Thymus (tissue), 14 donors: ENCODE data around the gene RAP1A. TPM values are rescaled to one million over a fixed set of nuclear protein-coding genes. Genes with fewer than 3 reads are reported as not detected.

Experiments used
- DNase-seq, 9 donors: peaks; one replicate each; pipeline ENCODE4 v3.0.0-alpha.2; 2013; ENCODE audit warnings: low spot score in 9 of 9, low read depth in 6 of 9, missing footprints in 1 of 9
- H3K27ac ChIP-seq, 2 donors: one replicate each; pipeline ENCODE4 v1.5.1; 2013; ENCODE audit warnings: control low read depth in 1 of 2, low read depth in 1 of 2, low read length in 1 of 2, mild to moderate bottlenecking in 1 of 2, moderate library complexity in 1 of 2
- H3K27me3 ChIP-seq, 2 donors: one replicate each; pipeline ENCODE4 v1.5.1; 2013; ENCODE audit warnings: low read length in 1 of 2; ENCODE audit not compliant: control insufficient read depth in 2 of 2, insufficient read depth in 1 of 2
- H3K36me3 ChIP-seq, 2 donors: one replicate each; pipeline ENCODE4 v1.5.1; 2013; ENCODE audit warnings: low read length in 1 of 2, mild to moderate bottlenecking in 1 of 2, moderate library complexity in 1 of 2; ENCODE audit not compliant: control insufficient read depth in 2 of 2, insufficient read depth in 2 of 2
- H3K4me1 ChIP-seq, 2 donors: one replicate each; pipeline ENCODE4 v1.5.1; 2013; ENCODE audit warnings: low read length in 2 of 2; ENCODE audit not compliant: control insufficient read depth in 2 of 2, insufficient read depth in 2 of 2
- H3K4me3 ChIP-seq, 2 donors: one replicate each; pipeline ENCODE4 v1.5.1; 2013; ENCODE audit warnings: low read length in 2 of 2, control low read depth in 1 of 2, mild to moderate bottlenecking in 1 of 2
- H3K9me3 ChIP-seq, 2 donors: one replicate each; pipeline ENCODE4 v1.5.1; 2013; ENCODE audit warnings: low read length in 1 of 2, mild to moderate bottlenecking in 1 of 2; ENCODE audit not compliant: control insufficient read depth in 2 of 2, insufficient read depth in 1 of 2
- WGBS: extraction: QIAGEN DNeasy Blood & Tissue Kit; methylation state at CpG from one replicate; pipeline ENCODE4 v1.1.7; 2013; 5-methylcytosine and 5-hydroxymethylcytosine counted together
- long read RNA-seq, 10 donors: transcript quantifications; one replicate each; lab custom pipeline, GENCODE V29; 2026
- polyA plus RNA-seq: library from polyadenylated mRNA; stranded (reverse); fragments of 200-250 nt; gene quantifications from one replicate; pipeline ENCODE4 v1.2.3, GENCODE V29; 2013
- total RNA-seq: library from RNA; stranded (reverse); fragments of 120-200 nt; gene quantifications from one replicate; pipeline ENCODE4 v1.2.4, GENCODE V29; 2013
- donor health status: healthy.

RAP1A gene
- total RNA-seq = 29.6 TPM
- 123 TPM for polyA plus RNA-seq
- long read RNA-seq, donor 1, full-length matches to known transcripts = 7 of 7 reads
- long read RNA-seq, donor 1, partial matches to known transcripts = 0 of 7 reads
- long read RNA-seq, donor 1, other reads (novel, unspliced or antisense) = 0 of 7 reads
- long read RNA-seq, donor 2, full-length matches to known transcripts = 53 of 127 reads
- long read RNA-seq, donor 2, partial matches to known transcripts = 74 of 127 reads
- long read RNA-seq, donor 2, other reads (novel, unspliced or antisense) = 0 of 127 reads
- long read RNA-seq, donor 3, full-length matches to known transcripts = 56 of 91 reads
- long read RNA-seq, donor 3, partial matches to known transcripts = 35 of 91 reads
- long read RNA-seq, donor 3, other reads (novel, unspliced or antisense) = 0 of 91 reads
- long read RNA-seq, donor 4, full-length matches to known transcripts = 17 of 29 reads
- long read RNA-seq, donor 4, partial matches to known transcripts = 12 of 29 reads
- long read RNA-seq, donor 4, other reads (novel, unspliced or antisense) = 0 of 29 reads
- long read RNA-seq, donor 5, full-length matches to known transcripts = 53 of 95 reads
- long read RNA-seq, donor 5, partial matches to known transcripts = 37 of 95 reads
- long read RNA-seq, donor 5, other reads (novel, unspliced or antisense) = 5 of 95 reads
- long read RNA-seq, donor 6, full-length matches to known transcripts = 29 of 80 reads
- long read RNA-seq, donor 6, partial matches to known transcripts = 51 of 80 reads
- long read RNA-seq, donor 6, other reads (novel, unspliced or antisense) = 0 of 80 reads
- long read RNA-seq, donor 7, full-length matches to known transcripts = 63 of 86 reads
- long read RNA-seq, donor 7, partial matches to known transcripts = 23 of 86 reads
- long read RNA-seq, donor 7, other reads (novel, unspliced or antisense) = 0 of 86 reads
- long read RNA-seq, donor 8, full-length matches to known transcripts = 13 of 18 reads
- long read RNA-seq, donor 8, partial matches to known transcripts = 5 of 18 reads
- long read RNA-seq, donor 8, other reads (novel, unspliced or antisense) = 0 of 18 reads
- long read RNA-seq, donor 9, full-length matches to known transcripts = 29 of 45 reads
- long read RNA-seq, donor 9, partial matches to known transcripts = 16 of 45 reads
- long read RNA-seq, donor 9, other reads (novel, unspliced or antisense) = 0 of 45 reads
- long read RNA-seq, donor 10, full-length matches to known transcripts = 40 of 60 reads
- long read RNA-seq, donor 10, partial matches to known transcripts = 20 of 60 reads
- long read RNA-seq, donor 10, other reads (novel, unspliced or antisense) = 0 of 60 reads

GRCh38 chr1:111619635-111620440, at the start of gene RAP1A:
RAP1A (plus strand) TSS chr1:111619789; CDS start chr1:111691361, 71,572 bp downstream.
- Histone ChIP-seq H3K27ac (peak within 1 kb of the TSS; percentile 73 to 91), H3K4me3 (peak within 1 kb of the TSS; percentile 66 to 90), H3K27me3 (no peaks in the 10 kb centered on the region), H3K36me3 (peaks cover 0 to 2% of the 10 kb centered on the region in 2 donors), H3K9me3 (no peaks in the 10 kb centered on the region), H3K4me1 (peaks cover 8 to 33% of the 10 kb centered on the region in 2 donors)
- 2% methylated on average over 79 of the region's 79 CpGs for WGBS
- peak in 8 of 9 donors; percentile 70 to 94 (median 86) for DNase-seq

- H3K36me3 ChIP-seq = no peaks in the 10 kb centered on the region
- WGBS = 92% methylated on average over 3 of the region's 3 CpGs
- H3K27me3 ChIP-seq = no peaks in the 10 kb centered on the region
- peaks cover 0 to 3% of the 10 kb centered on the region in 2 donors for H3K4me1 ChIP-seq
- H3K4me3 ChIP-seq = no peak overlapping the region
- no peak for DNase-seq
- no peaks in the 10 kb centered on the region for H3K9me3 ChIP-seq
- H3K27ac ChIP-seq = no peak overlapping the region
These were observed 49.7 kb upstream of the RAP1A start for GRCh38 chr1:111569913-111570312.

GRCh38 chr1:111570781-111571181, 48.8 kb upstream of the RAP1A start:
- Histone ChIP-seq H3K27ac (no peak overlapping the region), H3K4me1 (peaks cover 0 to 3% of the 10 kb centered on the region in 2 donors), H3K4me3 (no peak overlapping the region), H3K27me3 (no peaks in the 10 kb centered on the region), H3K36me3 (no peaks in the 10 kb centered on the region), H3K9me3 (no peaks in the 10 kb centered on the region)
- DNase-seq = peak in 1 of 9 donors; percentile 44
- 88% methylated on average over 2 of the region's 2 CpGs for WGBS

- Histone ChIP-seq H3K9me3 (no peaks in the 10 kb centered on the region), H3K27me3 (no peaks in the 10 kb centered on the region), H3K27ac (no peak overlapping the region), H3K4me1 (peaks cover 0 to 3% of the 10 kb centered on the region in 2 donors), H3K4me3 (no peak overlapping the region), H3K36me3 (no peaks in the 10 kb centered on the region)
- WGBS = 95% methylated on average over 3 of the region's 3 CpGs
- DNase-seq = no peak
These were observed 48.4 kb upstream of the RAP1A start for GRCh38 chr1:111571239-111571638.

GRCh38 chr1:111571987-111572386, 47.6 kb upstream of the RAP1A start:
- peaks cover 0 to 3% of the 10 kb centered on the region in 2 donors for H3K4me1 ChIP-seq
- H3K9me3 ChIP-seq = no peaks in the 10 kb centered on the region
- H3K36me3 ChIP-seq = no peaks in the 10 kb centered on the region
- WGBS = 96% methylated on average over 2 of the region's 2 CpGs
- no peak overlapping the region for H3K4me3 ChIP-seq
- H3K27ac ChIP-seq = no peak overlapping the region
- no peak for DNase-seq
- no peaks in the 10 kb centered on the region for H3K27me3 ChIP-seq

- Histone ChIP-seq H3K27ac (no peak overlapping the region), H3K36me3 (no peaks in the 10 kb centered on the region), H3K4me1 (no peaks in the 10 kb centered on the region), H3K4me3 (no peak overlapping the region), H3K9me3 (no peaks in the 10 kb centered on the region), H3K27me3 (no peaks in the 10 kb centered on the region)
- 97% methylated on average over 7 of the region's 7 CpGs for WGBS
- DNase-seq = no peak
These were observed 43.0 kb upstream of the RAP1A start for GRCh38 chr1:111576547-111576946.

- Histone ChIP-seq H3K27ac (no peak overlapping the region), H3K36me3 (no peaks in the 10 kb centered on the region), H3K9me3 (no peaks in the 10 kb centered on the region), H3K4me1 (no peaks in the 10 kb centered on the region), H3K4me3 (no peak overlapping the region), H3K27me3 (no peaks in the 10 kb centered on the region)
- DNase-seq = no peak
- 88% methylated on average over 2 of the region's 2 CpGs for WGBS
These were observed 41.8 kb upstream of the RAP1A start for GRCh38 chr1:111577814-111578213.

- no peak for DNase-seq
- 96% methylated on average over 2 of the region's 2 CpGs for WGBS
- Histone ChIP-seq H3K4me1 (no peaks in the 10 kb centered on the region), H3K4me3 (no peak overlapping the region), H3K9me3 (no peaks in the 10 kb centered on the region), H3K36me3 (no peaks in the 10 kb centered on the region), H3K27me3 (no peaks in the 10 kb centered on the region), H3K27ac (no peak overlapping the region)
These were observed 38.4 kb upstream of the RAP1A start for GRCh38 chr1:111581166-111581565.
